Fibroblast of lung (primary cell): ENCODE data around the gene TEC. TPM values are rescaled to one million over a fixed set of nuclear protein-coding genes. Genes with fewer than 3 reads are reported as not detected.
A peak's percentile ranks its signal among the peaks of the same experiment; 100 is the strongest.

Experiments used
- DNase-seq, 2 donors: peaks; one replicate each; pipeline versions ENCODE4 v3.0.0 to v3.0.0-alpha.2; 2010; ENCODE audit warnings: low read depth in 2 of 2
- H2AFZ ChIP-seq: 2 replicates; pipeline ENCODE4 v1.5.1; 2012; ENCODE audit warnings: low read length, control low read depth, inconsistent platforms
- H3K27ac ChIP-seq: 2 replicates; pipeline ENCODE4 v1.5.1; 2011; ENCODE audit warnings: low read length, control low read depth; ENCODE audit not compliant: insufficient read depth
- H3K27me3 ChIP-seq: 2 replicates; pipeline ENCODE4 v1.5.1; 2011; ENCODE audit warnings: mild to moderate bottlenecking, low read length; ENCODE audit not compliant: control insufficient read depth, insufficient read depth
- H3K36me3 ChIP-seq: 2 replicates; pipeline ENCODE4 v1.5.1; 2011; ENCODE audit warnings: low read length; ENCODE audit not compliant: control insufficient read depth, insufficient read depth
- H3K4me1 ChIP-seq: 2 replicates; pipeline ENCODE4 v1.5.1; 2011; ENCODE audit warnings: low read length; ENCODE audit not compliant: control insufficient read depth, insufficient read depth; ENCODE audit errors: extremely low read depth
- H3K4me2 ChIP-seq: 2 replicates; pipeline ENCODE4 v1.5.1; 2011; ENCODE audit warnings: low read length, control low read depth; ENCODE audit not compliant: insufficient read depth; ENCODE audit errors: extremely low read depth
- H3K4me3 ChIP-seq, 4 experiments: fragments of 200-600 bp in 1 of 4; sonication (generic) in 1 of 4; replicated peaks in 1 of 4; 2 replicates each; pipeline ENCODE4 v1.5.1; 2011 to 2016; ENCODE audit warnings: low read length in 4 of 4, low read depth in 3 of 4, mild to moderate bottlenecking in 3 of 4, control low read depth in 2 of 4, inconsistent platforms in 1 of 4, mixed read lengths in 1 of 4; ENCODE audit not compliant: insufficient read depth in 1 of 4; ENCODE audit errors: control extremely low read depth in 1 of 4
- H3K79me2 ChIP-seq: 2 replicates; pipeline ENCODE4 v1.5.1; 2012; ENCODE audit warnings: mild to moderate bottlenecking, low read length, inconsistent platforms; ENCODE audit not compliant: control insufficient read depth, insufficient read depth
- H3K9ac ChIP-seq: 2 replicates; pipeline ENCODE4 v1.5.1; 2011; ENCODE audit warnings: mild to moderate bottlenecking, low read length, control low read depth; ENCODE audit not compliant: insufficient read depth
- H3K9me3 ChIP-seq: 2 replicates; pipeline ENCODE4 v1.5.1; 2012; ENCODE audit warnings: low read depth, low read length; ENCODE audit not compliant: control insufficient read depth, insufficient read depth
- H4K20me1 ChIP-seq: 2 replicates; pipeline ENCODE4 v1.5.1; 2011; ENCODE audit warnings: low read length; ENCODE audit not compliant: control insufficient read depth, insufficient read depth; ENCODE audit errors: extremely low read depth
- CTCF ChIP-seq, 2 donors: IDR thresholded peaks in 1 of 2; conservative IDR thresholded peaks in 1 of 2; 1 replicate in 1 of 2; 2 replicates in 1 of 2; pipeline ENCODE4 v1.5.1; 2011 to 2012; ENCODE audit warnings: low read length in 2 of 2, control low read depth in 1 of 2, inconsistent platforms in 1 of 2, low read depth in 1 of 2, mild to moderate bottlenecking in 1 of 2
- EZH2 ChIP-seq: IDR thresholded peaks from 2 replicates; pipeline ENCODE4 v1.5.1; 2012; ENCODE audit warnings: low read length, control low read depth, mild to moderate bottlenecking; ENCODE audit errors: missing control alignments
- polyA plus RNA-seq, 2 donors: library from polyadenylated mRNA; depleted of rRNA in 1 of 2; stranded (reverse) in 1 of 2; unstranded in 1 of 2; fragments of >200 nt; gene quantifications; 2 replicates each; pipeline ENCODE4 v1.2.1, GENCODE V29; 2011 to 2012; ENCODE audit warnings: missing spikeins in 1 of 2
- total RNA-seq: library from RNA; depleted of rRNA; stranded (reverse); fragments of >200 nt; gene quantifications from 2 replicates; pipeline ENCODE4 v1.2.1, GENCODE V29; 2014

TEC gene
- total and polyA plus RNA-seq, 2 donors (not counting 1 experiment from before 2014, with no cell fraction given), result 0.79 to 5.3 TPM

DNA sequence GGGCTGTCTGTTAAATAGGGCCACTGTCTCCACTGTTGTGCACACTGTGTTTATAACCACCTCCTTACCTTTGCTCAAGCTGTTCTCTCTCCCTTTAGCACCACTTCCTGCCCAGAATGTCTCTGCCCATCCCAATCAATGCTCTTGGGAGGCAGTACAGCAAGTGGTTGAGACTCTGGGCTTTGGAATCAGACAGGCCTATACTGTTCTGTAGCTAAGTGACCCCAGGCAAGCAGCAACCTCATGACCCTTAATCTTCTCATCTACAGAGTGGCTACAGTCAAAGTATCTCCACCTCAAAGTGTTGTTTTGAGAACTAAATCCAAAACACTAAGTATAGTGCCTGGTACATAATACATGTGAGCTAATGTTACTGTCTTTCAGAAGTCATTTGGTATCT is 131.8 kb downstream of the TEC start:
- Histone ChIP-seq H3K4me3 (no peak overlapping the region), H3K27me3 (no peaks in the 10 kb centered on the region), H2AFZ (no peak overlapping the region), H3K4me1 (no peaks in the 10 kb centered on the region), H3K27ac (no peak overlapping the region), H3K79me2 (no peaks in the 10 kb centered on the region), H4K20me1 (no peaks in the 10 kb centered on the region), H3K4me2 (no peak overlapping the region), H3K36me3 (no peaks in the 10 kb centered on the region), H3K9ac (no peak overlapping the region), H3K9me3 (no peaks in the 10 kb centered on the region)
- TF ChIP-seq EZH2, result no peak
- DNase-seq, result no peak

- DNase-seq, result no peak
- no peaks in the 10 kb centered on the region for H3K9me3 ChIP-seq
- H3K36me3 ChIP-seq, result no peaks in the 10 kb centered on the region
- H3K4me1 ChIP-seq, result peaks cover 2% of the 10 kb centered on the region
- no peak within 1 kb of the TSS for H3K4me3 ChIP-seq
- H3K27me3 ChIP-seq, result no peaks in the 10 kb centered on the region
- TF ChIP-seq EZH2, result no peak
- no peak for TF ChIP-seq CTCF (conservative IDR thresholded peaks at IDR 0.05 in 1 of 2, IDR thresholded peaks at IDR 0.05 in 1 of 2; ENCODE audit: low read depth in 1 of 2, low read length in 2 of 2)
- no peak within 1 kb of the TSS for H3K4me2 ChIP-seq
- no peaks in the 10 kb centered on the region for H3K79me2 ChIP-seq
- H3K27ac ChIP-seq, result no peak within 1 kb of the TSS
- no peak within 1 kb of the TSS for H3K9ac ChIP-seq
- H2AFZ ChIP-seq, result no peak within 1 kb of the TSS
- no peaks in the 10 kb centered on the region for H4K20me1 ChIP-seq
These were observed 135.6 kb downstream of the TEC start, which contains the start of gene TXK for GRCh38 chr4:48134081-48134480. Gene TXK, minus strand, starts transcription at chr4:48134250. Its CDS starts 80 bp downstream, at chr4:48134170.

DNA sequence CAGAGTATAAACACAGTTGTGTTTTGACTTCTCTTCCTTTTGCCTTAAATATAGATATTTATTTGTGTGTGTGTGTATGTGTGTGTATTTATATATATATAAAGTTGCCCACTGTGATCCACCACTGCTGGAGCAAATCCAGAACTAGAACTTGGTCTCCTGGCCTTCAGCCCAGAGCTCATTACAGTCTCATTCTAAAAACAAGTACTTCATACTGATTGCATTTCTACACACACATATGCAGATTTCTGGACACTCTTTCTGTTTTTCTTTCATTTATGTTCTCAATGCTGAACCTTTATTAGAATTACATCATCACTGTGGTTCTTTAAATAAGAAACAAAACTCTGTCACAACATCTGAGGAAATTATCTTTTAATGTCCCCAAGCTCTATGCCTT is 136.0 kb downstream of the TEC start:
- no peaks in the 10 kb centered on the region for H4K20me1 ChIP-seq
- H3K4me2 ChIP-seq, result no peak overlapping the region
- H3K27ac ChIP-seq, result no peak overlapping the region
- H3K9ac ChIP-seq, result no peak overlapping the region
- peak; percentile 28 to 47 for DNase-seq
- peaks cover 2% of the 10 kb centered on the region for H3K4me1 ChIP-seq
- TF ChIP-seq EZH2 (no peak), CTCF (conservative IDR thresholded peaks at IDR 0.05 in 1 of 2, IDR thresholded peaks at IDR 0.05 in 1 of 2; ENCODE audit: low read depth in 1 of 2, low read length in 2 of 2) (no peak)
- no peaks in the 10 kb centered on the region for H3K79me2 ChIP-seq
- no peak overlapping the region for H3K4me3 ChIP-seq
- no peaks in the 10 kb centered on the region for H3K36me3 ChIP-seq
- no peaks in the 10 kb centered on the region for H3K27me3 ChIP-seq
- H2AFZ ChIP-seq, result no peak overlapping the region
- no peaks in the 10 kb centered on the region for H3K9me3 ChIP-seq
